ENCODE data around the gene A2M. TPM values are rescaled to one million over a fixed set of nuclear protein-coding genes. Genes with fewer than 3 reads are reported as not detected.
A peak's percentile ranks its signal among the peaks of the same experiment; 100 is the strongest.

Gene A2M
- polyA plus RNA-seq, 3 donors, result 164 to 222 (median 194) TPM

DNA sequence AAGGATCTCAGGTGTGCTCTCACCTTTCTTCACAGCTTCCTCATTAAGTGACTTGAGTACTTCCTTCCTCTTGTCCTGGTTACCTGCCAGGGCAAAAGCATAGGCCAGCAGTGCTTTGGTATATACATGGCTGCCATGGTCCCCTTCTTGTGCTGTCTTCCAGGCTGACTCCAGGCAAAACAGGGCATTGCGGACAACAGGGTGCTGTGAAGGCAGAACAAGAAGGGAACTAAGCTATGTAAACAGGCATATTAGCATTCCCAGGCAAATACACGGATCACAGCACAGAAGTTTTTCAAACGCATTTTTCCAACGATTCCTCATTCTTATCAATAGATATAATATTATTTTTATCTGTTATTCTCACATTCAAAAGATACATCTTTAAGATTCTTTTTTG, 39.0 kb downstream of the A2M start:
- no peak for DNase-seq

- no peak for DNase-seq
Observed at GRCh38 chr12:9075138-9075535, 40.6 kb downstream of the A2M start.

DNA sequence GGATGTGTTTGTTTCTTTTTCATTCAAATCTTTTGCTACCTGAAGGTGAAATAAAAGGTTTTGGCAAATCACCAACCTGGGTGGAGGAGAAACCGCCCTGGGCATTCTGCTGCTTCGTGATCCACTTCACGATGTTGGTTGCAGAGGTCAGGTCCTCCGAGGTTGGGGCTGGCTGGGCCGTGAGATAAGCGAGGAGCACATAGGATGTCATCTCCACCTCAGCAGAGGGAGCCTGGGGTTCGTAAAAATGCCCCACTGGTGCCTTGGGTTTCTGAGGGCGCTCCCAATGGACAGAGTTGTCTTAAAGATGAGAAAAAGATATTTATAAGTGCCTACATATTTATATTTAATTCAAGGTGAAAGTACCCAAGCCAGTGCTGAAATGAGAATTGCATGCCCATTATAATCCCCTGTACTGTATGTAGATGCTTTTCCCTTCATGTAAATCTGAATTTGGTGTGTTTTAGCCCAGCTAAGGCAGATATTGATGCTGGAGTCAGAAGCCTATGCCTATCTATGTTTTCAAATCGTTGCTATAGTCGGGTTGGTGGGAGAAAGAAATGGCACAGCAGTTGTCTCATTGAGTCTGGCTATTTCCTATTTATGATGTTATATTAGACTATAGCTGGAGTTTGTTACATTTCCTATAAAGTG, 41.1 kb downstream of the A2M start:
- DNase-seq, result no peak

DNA sequence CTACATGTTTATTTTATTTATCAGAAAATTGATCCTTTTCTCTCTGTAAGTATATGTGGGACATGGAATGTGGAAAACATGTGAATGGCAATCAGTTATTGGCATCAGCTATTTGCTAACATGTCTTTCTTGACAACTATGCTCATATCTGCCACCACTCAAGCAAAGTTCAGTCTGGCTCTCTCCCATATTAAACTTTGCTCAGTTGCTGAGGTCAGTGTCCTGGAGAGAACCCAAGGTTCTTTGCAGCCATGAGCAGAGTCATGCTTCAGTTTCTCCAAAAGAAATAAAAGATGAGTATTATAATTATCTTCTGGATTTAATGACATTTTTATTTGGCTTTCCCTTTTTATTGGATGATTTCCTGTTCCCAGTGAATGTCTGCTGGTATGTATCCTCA, 42.6 kb downstream of the A2M start:
- no peak for DNase-seq

GRCh38 chr12:9072481-9073038, 43.2 kb downstream of the A2M start:
- DNase-seq, result no peak

DNA sequence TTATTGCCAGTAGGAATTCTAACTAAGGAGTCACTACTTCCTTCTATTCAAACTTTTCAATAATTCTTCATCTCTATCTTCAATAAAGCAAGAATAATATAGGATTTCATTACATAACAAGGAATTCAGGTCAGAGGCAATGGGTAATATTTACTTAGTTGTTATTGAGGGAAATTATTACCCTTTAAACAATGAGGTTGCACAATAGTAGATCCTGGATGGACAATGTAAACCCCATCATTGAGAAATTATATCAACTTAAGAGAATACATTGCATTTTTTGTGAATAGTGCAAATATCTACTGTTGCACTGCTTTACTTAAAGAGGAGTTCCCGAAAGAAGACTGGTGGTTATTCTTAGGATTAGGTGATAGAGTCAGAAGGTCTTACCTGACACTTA, 43.8 kb downstream of the A2M start:
- DNase-seq, result no peak

DNA sequence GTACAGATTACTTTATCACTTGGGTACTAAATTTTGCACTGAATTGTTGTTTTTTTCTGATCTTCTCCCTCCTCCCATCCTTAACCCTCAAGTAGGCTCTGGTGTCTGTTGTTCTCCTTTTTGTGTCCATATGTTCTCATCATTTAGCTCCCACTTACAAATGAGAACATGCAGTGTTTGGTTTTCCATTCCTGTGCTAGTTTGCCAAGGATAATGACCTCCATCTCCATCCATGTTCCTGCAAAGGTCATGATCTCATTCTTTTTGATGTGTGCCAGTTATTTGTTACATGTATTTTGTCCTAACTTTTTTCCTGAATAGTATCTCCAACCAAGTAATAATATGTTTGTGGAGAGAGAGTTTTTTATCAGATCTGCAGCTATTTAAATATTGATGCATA, 44.2 kb downstream of the A2M start:
- DNase-seq, result no peak

DNA sequence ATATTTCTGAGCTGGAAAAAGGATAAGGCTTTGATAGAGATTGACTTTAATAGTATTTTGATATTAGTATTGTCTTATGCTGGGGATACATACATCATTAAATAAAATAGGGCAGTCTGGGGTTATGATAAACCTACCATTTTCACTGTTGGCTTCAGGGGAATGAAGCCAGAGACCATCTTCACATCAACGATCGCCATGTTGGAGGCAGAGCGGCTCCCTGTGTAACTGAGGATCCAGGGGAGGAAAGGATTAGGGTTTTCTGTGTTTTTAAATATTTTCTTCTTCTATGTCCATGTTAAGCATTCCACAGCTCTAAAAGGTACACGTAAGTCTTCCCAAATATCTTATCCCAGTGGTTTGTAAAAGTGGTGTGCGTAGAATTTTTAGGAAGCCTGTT, 45.4 kb downstream of the A2M start:
- no peak for DNase-seq

- no peak for DNase-seq
Observed at GRCh38 chr12:9068600-9068999, 47.1 kb downstream of the A2M start.

DNA sequence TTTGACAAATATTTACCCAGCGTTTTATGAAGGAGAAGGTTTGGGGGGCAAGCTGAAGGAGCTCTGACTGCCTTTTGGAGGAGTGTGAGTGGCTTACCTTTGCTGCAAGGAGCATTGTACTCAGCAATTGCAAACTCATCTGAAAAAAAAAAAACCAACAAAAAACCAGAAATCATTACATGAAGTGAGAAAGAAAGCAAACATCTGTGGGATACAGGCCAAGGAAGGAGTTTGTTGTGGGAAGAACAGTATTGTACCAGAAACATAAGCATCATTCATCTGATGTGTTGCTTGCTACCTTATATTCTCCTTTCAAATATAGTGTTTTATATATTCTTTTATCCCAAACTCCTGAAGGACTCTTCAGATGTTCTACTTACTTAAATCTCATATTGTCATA, 47.6 kb downstream of the A2M start:
- DNase-seq, result no peak

DNA sequence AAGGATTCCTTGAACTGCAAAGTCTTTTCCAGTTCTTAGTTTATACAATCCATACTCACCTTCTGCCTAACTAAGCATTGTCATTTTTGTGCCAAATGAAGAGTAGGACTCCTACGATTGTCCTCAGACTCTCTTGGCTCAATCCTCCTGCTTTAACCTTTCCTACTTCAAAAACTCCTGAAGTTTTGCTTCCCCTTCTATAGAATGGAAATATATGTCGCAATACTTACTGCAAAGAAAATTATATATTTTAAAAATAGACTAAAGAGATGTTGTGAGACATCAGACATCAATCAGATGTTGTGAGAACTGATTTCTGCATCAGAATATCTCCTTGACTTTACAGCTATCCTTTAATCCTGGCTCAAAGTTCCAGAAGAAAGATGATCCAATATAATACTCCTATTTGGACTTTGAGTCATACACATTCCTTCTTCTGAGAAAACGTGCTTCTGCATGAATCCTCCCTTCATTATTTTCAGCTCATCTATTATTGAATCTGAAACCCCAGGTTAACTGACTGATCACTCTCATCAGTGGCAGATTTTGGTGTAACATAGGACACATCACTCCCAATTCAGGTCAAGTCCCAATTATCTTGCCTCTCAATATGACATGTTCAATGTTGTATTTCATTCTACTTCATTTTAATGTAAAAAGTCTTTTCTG, 48.8 kb downstream of the A2M start:
- no peak for DNase-seq

GRCh38 chr12:9066183-9066623, 49.5 kb downstream of the A2M start:
- DNase-seq, result no peak

DNA sequence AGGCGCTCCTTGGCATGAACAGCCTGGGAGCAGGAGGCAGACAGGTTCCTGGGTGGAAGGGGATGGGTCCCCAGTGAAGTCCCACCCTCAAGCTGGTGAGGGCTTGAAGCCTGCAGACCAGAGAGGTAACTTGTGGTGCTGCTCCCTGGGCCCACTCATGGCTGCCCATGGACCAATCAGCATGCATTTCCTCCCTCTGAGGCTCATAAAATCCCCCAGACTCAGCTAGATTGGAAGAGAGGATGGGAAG, 50.2 kb downstream of the A2M start:
- no peak for DNase-seq

GRCh38 chr12:9064815-9065606, 50.7 kb downstream of the A2M start:
- DNase-seq, result peak; percentile 71

DNA sequence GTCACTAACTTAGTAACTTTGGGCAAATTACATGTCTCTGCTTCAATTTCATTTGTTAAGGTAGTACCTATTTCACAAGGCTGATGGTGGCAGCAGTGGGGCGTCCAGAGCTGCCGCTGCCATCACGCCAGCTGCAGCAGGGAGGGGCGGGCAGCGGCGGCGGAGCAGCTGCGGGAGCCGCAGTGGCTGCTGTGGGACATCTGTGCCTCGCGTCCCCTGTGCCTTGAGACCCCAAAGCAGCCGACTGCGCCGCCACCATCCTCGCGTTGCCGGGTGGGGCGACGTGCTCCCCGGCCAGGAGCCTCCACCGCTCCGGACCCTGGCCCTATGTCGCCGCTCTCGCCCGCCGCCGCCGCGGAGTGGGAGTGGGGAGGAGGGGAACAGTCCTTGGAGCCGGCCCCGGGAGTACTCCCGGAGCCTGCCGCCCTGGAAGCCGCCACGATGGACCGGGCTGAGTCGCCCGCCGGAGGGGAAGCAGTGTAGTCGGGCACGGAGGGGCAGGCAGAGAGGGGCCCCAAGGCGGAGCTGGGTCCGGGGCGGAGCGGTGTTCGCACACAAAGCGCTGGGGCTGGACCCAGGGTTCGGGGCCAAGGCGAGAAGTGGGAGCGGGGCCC, 51.4 kb downstream of the A2M start:
- DNase-seq, result peak; percentile 74

GRCh38 chr12:9052610-9053009, 63.1 kb downstream of the A2M start:
- no peak for DNase-seq

DNA sequence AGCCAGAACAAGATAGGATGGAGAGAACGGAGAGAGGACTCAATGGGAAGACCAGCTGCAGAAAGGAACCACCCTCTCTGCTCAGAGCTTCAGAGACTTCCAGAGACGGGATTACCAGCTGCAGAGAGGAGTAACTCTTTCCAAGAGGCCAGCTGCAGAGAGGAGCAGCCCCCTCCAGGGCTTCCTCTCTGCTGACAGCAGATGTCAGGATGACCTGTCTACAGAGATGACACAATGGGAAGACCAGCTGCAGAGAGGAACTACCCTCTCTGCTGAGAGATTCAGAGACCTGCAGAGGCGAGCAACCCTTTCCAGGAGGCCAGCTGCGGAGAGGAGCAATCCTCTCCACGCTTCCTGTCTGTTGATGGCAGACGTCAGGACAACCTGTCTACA, 64.6 kb downstream of the A2M start:
- DNase-seq, result no peak

- DNase-seq, result no peak
Observed at GRCh38 chr12:9050521-9051157, 65.1 kb downstream of the A2M start.

DNA sequence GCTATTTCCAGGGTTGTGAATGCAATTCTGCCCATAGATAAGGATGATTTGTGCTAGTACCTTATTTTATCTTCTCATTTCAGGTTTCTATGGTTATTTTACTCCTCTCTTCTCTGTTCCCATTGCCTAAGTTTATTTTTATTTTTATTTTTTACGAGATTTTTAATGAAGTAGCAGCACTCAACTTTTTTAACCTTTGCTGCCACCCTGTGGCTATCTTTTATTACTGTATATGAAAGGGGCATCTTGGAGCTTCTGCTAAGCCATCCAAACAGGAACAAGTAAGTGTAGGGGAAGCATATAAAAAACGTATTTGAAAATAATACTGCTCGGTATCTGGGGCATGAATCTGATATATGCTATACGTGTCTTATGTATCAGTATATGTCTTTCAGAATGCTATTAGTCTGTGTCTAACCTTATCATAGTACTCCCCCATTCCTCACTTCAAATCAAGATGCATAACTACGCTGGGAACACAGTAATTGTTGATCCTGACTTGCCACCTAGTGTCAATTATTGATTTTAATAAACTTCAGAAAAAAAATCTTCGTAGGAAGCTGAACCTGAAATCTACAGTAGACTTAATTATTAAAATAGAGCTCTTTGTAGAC, 66.1 kb downstream of the A2M start:
- DNase-seq, result peak; percentile 27

- DNase-seq, result no peak
Observed at GRCh38 chr12:9048930-9049329, 66.8 kb downstream of the A2M start.

DNA sequence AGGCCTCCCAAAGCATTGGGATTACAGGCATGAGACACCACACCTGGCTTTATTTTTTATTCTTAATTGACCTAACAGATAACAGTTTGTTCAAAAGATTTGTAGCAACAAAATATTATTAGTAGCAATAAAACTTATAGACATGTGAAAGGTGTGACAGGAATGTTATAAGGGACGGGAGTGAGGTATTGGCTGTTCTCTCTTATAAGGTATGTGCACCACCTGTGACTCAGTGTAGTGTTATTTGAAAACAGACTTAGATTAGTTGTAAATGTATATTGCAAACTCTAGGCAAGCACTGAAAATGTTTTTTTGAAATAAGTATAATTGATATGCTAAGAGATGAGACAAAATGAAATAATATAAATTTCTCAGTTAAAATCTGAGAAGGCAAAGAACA, 68.6 kb downstream of the A2M start:
- no peak for DNase-seq

- no peak for DNase-seq
Observed at GRCh38 chr12:9043766-9044165, 72.0 kb downstream of the A2M start.
